K562 treated with DMSO at 1 percent for 24 hours (cell line): ENCODE data around the gene PFKP. TPM values are rescaled to one million over a fixed set of nuclear protein-coding genes. Genes with fewer than 3 reads are reported as not detected.

Experiments
- total RNA-seq: library from RNA; unstranded; fragments of 300-600 nt; gene quantifications from 2 replicates; pipeline ENCODE4 v1.2.3, GENCODE V29; 2022; ENCODE audit warnings: low read depth; ENCODE audit not compliant: insufficient read depth

Gene PFKP
- total RNA-seq, result 97.5 and 101 TPM in 2 replicates

DNA sequence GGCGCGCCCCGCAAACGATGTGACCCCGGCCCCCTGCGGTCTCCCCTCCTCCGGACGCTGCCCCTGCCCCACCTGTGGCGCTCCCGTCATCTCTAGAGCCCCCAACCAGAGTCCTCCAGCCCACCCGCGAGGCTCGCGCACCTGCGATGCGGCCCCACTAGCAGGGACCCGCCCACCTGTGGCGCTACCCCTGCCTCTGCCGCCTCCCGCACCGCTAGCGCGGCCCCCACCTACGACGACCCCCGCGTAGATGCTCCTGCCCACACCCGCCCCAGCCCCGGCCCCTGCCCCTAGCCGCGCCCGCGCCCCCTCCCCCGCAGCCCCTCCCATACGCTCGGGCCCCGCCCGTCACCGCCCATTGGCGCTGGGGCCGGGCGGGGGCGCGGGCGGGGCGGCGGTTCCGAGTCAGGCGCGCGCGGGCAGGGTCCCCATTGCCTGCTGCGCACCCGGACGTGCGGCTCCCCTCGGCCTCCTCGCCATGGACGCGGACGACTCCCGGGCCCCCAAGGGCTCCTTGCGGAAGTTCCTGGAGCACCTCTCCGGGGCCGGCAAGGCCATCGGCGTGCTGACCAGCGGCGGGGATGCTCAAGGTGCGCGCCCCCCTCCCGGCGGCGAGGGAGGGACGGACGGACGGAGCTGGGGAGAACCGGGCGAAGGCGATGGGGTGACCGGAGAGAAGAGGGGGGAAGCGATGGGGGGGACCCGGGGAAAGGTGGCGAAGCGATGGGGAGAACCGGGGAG, at the start of gene PFKP:
TSS of gene PFKP (plus strand) at position 431 of the 741 bp plus-strand sequence. CDS start at position 479, 48 bp downstream.

DNA sequence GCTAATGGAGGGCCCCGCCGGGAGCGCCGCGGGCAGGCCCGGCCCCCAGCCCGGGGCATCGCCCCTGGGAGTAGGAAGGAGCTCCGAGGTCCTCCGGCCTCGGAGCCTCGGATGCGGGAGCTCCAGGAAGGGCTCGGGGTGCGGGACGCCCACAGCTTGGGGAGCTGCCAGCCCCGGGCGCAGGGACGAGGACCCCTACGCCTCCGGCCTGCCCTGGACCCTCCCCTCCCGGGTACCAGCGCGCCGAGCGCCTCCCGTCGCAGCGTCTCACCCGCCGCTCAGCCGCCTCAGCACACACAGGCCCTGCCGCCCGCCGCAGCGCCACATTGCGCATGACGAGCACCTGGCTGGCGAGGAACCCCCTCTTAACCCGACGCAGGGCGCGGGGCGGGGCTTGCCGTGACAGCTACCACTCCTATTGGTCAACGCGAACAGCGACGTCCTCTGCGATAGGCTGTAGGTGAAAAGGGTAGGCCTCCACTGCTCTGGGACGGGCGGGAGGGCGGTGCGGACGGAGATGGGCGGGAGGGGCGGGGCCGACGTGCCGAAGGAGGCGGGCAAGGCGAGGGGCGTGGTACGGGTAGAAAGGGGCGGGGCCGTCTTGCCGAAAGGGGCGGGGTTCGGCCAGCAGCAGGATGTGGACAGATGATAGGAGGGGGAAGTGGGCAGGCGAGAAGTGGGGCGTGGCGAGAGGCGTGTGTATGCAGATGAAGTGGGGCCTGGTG, 105.3 kb downstream of the PFKP start, which contains the start of gene PITRM1:
TSS of gene PITRM1 (minus strand) at position 337 of the 725 bp plus-strand sequence. CDS start at position 327, 10 bp downstream.

Other genes starting within 250 kb of the PFKP start
- gene PITRM1, start 105.2 kb downstream of the PFKP start, total RNA-seq, result 44.4 and 49.6 TPM in 2 replicates